Left lung (tissue), 10 donors: ENCODE results near the gene PRR7. TPM values are rescaled to one million over a fixed set of nuclear protein-coding genes. Genes with fewer than 3 reads are reported as not detected.

Source experiments
- ATAC-seq: fragments of 200-7000 bp; cut with Tn5 transposase; one replicate; pipeline ENCODE4 v1.9.1; 2020; ENCODE audit warnings: moderate library complexity
- DNase-seq, 4 donors: peaks; one replicate each; pipeline ENCODE4 v3.0.0-alpha.2; 2013 to 2020
- H3K27ac ChIP-seq, 2 donors: fragments of 200-600 bp; sonication (generic) in 1 of 2; one replicate each; pipeline versions ENCODE4 v1.5.0 to v1.8.0; 2020 to 2021
- H3K27me3 ChIP-seq, 2 donors: fragments of 200-600 bp; sonication (generic) in 1 of 2; one replicate each; pipeline versions ENCODE4 v1.5.0 to v1.8.0; 2020 to 2021
- H3K36me3 ChIP-seq, 2 donors: fragments of 200-600 bp; sonication (generic) in 1 of 2; one replicate each; pipeline versions ENCODE4 v1.5.0 to v1.8.0; 2020 to 2021
- H3K4me1 ChIP-seq, 2 donors: fragments of 200-600 bp; one replicate each; pipeline ENCODE4 v1.8.0; 2021
- H3K4me3 ChIP-seq, 2 donors: fragments of 200-600 bp; sonication (generic) in 1 of 2; one replicate each; pipeline versions ENCODE4 v1.5.0 to v1.8.0; 2020 to 2021; ENCODE audit warnings: mild to moderate bottlenecking in 1 of 2
- H3K9me3 ChIP-seq, 2 donors: fragments of 200-600 bp; sonication (generic) in 1 of 2; one replicate each; pipeline versions ENCODE4 v1.5.0 to v1.8.0; 2020 to 2021
- CTCF ChIP-seq, 2 donors: fragments of 200-600 bp; sonication (generic) in 1 of 2; IDR thresholded peaks; one replicate each; pipeline versions ENCODE4 v1.5.0 to v1.8.0; 2021; ENCODE audit warnings: antibody characterized with exemption in 2 of 2
- intact Hi-C, 2 donors: fragments of 100-400 bp; cut with DNase I; formaldehyde crosslinking; loops; one replicate each; pipeline versions ENCODE4 v1.11.2 to v1.14.2; 2022
- polyA plus RNA-seq, 6 donors: library from polyadenylated mRNA; unstranded; fragments of 120-200 nt; gene quantifications; one replicate each; pipeline ENCODE4 v1.2.1, GENCODE V29; 2013; ENCODE audit not compliant: insufficient read length in 6 of 6
- total RNA-seq, 2 donors: library from RNA; stranded (reverse); fragmentation: NEBNext Ultra II Directional; extraction: Animal tissue kit (Norgen Biotek cat#: 25700); gene quantifications; one replicate each; pipeline ENCODE4 v1.2.1, GENCODE V29; 2021
- donor health status: DM: no; HTN: yes; CAD: no.
- donor health status: DM: no; HTN: no; CAD: no.

The PRR7 gene
- total and polyA plus RNA-seq, 8 donors = 0.30 to 4.1 (median 1.0) TPM

DNA sequence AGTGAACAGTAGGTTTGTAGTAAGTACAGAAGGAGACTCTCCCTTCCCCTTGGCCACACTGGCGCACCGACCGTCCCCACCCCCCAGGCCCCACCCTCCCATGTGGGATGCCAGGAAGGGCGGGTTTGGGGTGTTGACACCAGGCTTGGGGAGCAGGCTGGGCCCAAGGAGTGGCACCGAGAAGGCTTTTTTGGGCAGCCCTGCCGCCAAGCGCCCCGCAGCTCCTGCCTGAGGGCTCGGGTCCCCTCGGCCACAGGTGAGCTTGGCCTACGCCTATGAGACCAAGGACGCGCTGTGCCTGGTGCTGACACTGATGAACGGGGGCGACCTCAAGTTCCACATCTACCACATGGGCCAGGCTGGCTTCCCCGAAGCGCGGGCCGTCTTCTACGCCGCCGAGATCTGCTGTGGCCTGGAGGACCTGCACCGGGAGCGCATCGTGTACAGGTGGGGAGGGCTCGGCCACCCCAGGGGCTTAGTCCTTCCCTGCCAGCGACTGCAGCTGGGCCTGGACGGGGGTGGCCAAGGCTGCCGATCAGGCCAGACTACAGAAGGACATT is 12.9 kb upstream of the PRR7 start:
- DNase-seq = no peak
- no peak for TF ChIP-seq CTCF (IDR thresholded peaks at IDR 0.05)
- Histone ChIP-seq H3K4me1 (peaks cover 0 to 52% of the 10 kb centered on the region in 2 donors), H3K4me3 (no peak overlapping the region), H3K9me3 (no peaks in the 10 kb centered on the region), H3K27me3 (no peaks in the 10 kb centered on the region), H3K27ac (peak overlapping the region in 1 of 2 donors; percentile 13), H3K36me3 (peaks cover 0 to 85% of the 10 kb centered on the region in 2 donors)
- intact Hi-C loops = no loop called here
- no peak for ATAC-seq

GRCh38 chr5:177434437-177434836 is 12.2 kb upstream of the PRR7 start:
- Histone ChIP-seq H3K9me3 (no peaks in the 10 kb centered on the region), H3K4me1 (peaks cover 0 to 45% of the 10 kb centered on the region in 2 donors), H3K4me3 (no peak overlapping the region), H3K27ac (peak overlapping the region in 1 of 2 donors; percentile 13), H3K36me3 (peaks cover 0 to 92% of the 10 kb centered on the region in 2 donors), H3K27me3 (no peaks in the 10 kb centered on the region)
- ATAC-seq (no peak), DNase-seq (no peak)
- TF ChIP-seq CTCF (IDR thresholded peaks at IDR 0.05) = no peak
- intact Hi-C loops = no loop called here

DNA sequence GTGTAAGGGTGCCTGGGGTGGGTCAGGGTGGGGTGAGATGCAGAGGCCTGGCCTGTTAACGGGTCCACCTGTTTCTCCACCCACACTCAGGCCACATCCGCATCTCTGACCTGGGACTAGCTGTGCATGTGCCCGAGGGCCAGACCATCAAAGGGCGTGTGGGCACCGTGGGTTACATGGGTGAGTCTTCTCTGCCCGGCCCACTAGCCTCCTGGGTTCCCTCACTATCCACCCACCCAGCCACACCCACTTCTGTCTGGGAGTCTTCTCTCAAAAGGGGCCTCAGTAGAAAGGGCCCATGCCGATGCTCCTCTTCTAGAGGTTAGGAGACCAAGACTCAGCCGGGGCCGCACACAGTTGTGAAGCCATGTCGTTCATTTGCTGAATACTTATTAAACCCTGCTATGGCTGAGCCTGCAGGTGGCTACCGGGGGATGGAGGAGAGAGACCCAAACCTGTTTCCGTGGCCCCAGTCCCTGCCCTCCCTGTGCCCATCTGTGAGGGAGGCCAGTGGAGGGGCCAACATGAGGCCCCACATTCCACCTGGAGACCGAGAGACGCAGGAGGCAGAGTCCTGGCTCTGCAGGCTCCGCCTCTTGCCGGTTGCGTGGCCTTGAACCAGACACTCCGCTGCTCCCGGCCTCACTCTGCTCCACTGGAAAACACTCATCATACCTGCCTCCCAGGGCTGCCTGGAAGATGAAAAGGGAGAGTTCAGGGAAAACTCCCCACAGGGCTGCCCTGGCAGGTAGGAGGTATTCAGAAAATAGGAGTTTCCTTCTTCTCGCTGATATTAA is 11.5 kb upstream of the PRR7 start:
- H3K27ac ChIP-seq = no peak overlapping the region
- DNase-seq (no peak), ATAC-seq (no peak)
- H3K9me3 ChIP-seq = no peaks in the 10 kb centered on the region
- intact Hi-C loops = no loop called here
- peaks cover 0 to 38% of the 10 kb centered on the region in 2 donors for H3K4me1 ChIP-seq
- H3K36me3 ChIP-seq = peaks cover 0 to 98% of the 10 kb centered on the region in 2 donors
- no peak for TF ChIP-seq CTCF (IDR thresholded peaks at IDR 0.05)
- H3K4me3 ChIP-seq = no peak overlapping the region
- H3K27me3 ChIP-seq = no peaks in the 10 kb centered on the region

DNA sequence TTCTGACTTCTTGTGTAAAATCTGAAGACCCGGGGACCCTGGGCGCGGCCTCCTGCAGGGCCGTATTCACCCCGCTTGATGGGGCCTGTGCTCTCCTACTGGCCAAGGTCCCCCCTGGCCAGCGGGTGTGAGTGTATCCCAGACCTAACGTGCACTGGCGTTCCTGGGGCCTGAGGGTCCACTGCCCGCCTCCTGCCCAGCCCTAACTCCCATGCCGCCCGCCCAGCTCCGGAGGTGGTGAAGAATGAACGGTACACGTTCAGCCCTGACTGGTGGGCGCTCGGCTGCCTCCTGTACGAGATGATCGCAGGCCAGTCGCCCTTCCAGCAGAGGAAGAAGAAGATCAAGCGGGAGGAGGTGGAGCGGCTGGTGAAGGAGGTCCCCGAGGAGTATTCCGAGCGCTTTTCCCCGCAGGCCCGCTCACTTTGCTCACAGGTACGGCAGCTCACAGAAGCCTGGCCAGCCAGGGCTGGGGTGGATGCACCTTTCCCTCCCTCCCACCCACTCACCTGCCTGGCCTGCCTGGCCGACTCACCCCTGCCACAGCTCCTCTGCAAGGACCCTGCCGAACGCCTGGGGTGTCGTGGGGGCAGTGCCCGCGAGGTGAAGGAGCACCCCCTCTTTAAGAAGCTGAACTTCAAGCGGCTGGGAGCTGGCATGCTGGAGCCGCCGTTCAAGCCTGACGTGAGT is 10.6 kb upstream of the PRR7 start:
- H3K4me1 ChIP-seq = peaks cover 0 to 29% of the 10 kb centered on the region in 2 donors
- H3K27ac ChIP-seq = no peak overlapping the region
- H3K27me3 ChIP-seq = no peaks in the 10 kb centered on the region
- DNase-seq (peak in 1 of 4 donors; percentile 75), ATAC-seq (no peak)
- H3K36me3 ChIP-seq = peaks cover 0 to 98% of the 10 kb centered on the region in 2 donors
- H3K4me3 ChIP-seq = no peak overlapping the region
- no peak for TF ChIP-seq CTCF (IDR thresholded peaks at IDR 0.05)
- no peaks in the 10 kb centered on the region for H3K9me3 ChIP-seq
- intact Hi-C loops = no loop called here

DNA sequence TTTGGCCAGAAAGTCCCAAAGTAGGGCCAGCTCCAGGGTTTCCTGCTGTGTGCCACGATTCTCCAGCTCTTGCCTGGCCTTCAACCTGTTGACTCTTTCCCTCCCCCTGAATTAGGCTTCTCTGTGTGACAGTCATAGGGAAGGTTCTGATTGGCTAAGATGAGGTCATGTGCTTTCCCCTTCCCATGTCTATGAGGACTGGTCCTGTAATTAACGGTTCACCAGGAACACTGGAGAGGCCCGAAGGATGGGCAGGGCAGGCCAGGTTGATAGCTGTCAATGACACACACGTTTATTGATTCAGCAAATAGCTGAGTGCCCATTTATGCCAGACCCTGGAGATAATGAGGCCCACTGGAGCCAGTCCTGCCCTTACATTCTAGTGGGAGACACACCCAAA is 9.0 kb upstream of the PRR7 start:
- H3K4me1 ChIP-seq = peaks cover 0 to 13% of the 10 kb centered on the region in 2 donors
- H3K9me3 ChIP-seq = no peaks in the 10 kb centered on the region
- peak in 1 of 4 donors; percentile 31 for DNase-seq
- intact Hi-C loops = no loop called here
- peak; percentile 53 for ATAC-seq
- H3K36me3 ChIP-seq = peaks cover 0 to 100% of the 10 kb centered on the region in 2 donors
- H3K27ac ChIP-seq = no peak overlapping the region
- no peak for TF ChIP-seq CTCF (IDR thresholded peaks at IDR 0.05)
- no peaks in the 10 kb centered on the region for H3K27me3 ChIP-seq
- H3K4me3 ChIP-seq = no peak overlapping the region
